SK-N-SH (cell line): ENCODE results near the gene PRCC. TPM values are rescaled to one million over a fixed set of nuclear protein-coding genes. Genes with fewer than 3 reads are reported as not detected.

Source experiments
- CTCF ChIA-PET: fragments of 300-600, 350-600 bp; formaldehyde crosslinking; extraction: SDS; loops from one replicate; lab custom pipeline; 2021; lab: Yijun Ruan, JAX
- POLR2A ChIA-PET: fragments of 350-600 bp; sonication (Branson Sonifier 250); formaldehyde crosslinking; extraction: SDS; loops from one replicate; lab custom pipeline; 2020; ENCODE audit warnings: antibody characterized with exemption, inconsistent platforms; lab: Yijun Ruan, JAX
- DNase-seq: peaks from one replicate; pipeline ENCODE4 v3.0.0; 2012
- H2AFZ ChIP-seq: fragments of 200-600 bp; sonication (generic); 2 replicates; pipeline ENCODE4 v1.8.1; 2016; ENCODE audit warnings: antibody characterized with exemption, mild to moderate bottlenecking, low read depth
- H3F3A ChIP-seq: fragments of 200-600 bp; sonication (generic); replicated peaks from 2 replicates; pipeline ENCODE3; 2016; ENCODE audit warnings: antibody characterized with exemption, mild to moderate bottlenecking; ENCODE audit not compliant: insufficient read depth
- H3K27ac ChIP-seq, 2 experiments: fragments of 200-500 bp in 1 of 2; fragments of 200-600 bp in 1 of 2; sonication (Bioruptor generic) in 1 of 2; sonication (generic), shearing (Covaris generic) in 1 of 2; 2 replicates each; pipeline versions ENCODE4 v1.5.1 to v1.6.1; 2014 to 2016; ENCODE audit warnings: low read depth in 2 of 2, inconsistent platforms in 1 of 2, low read length in 1 of 2, mild to moderate bottlenecking in 1 of 2, mixed read lengths in 1 of 2
- H3K27me3 ChIP-seq: fragments of 200-600 bp; sonication (generic), shearing (Covaris generic); 2 replicates; pipeline ENCODE4 v1.6.1; 2016; ENCODE audit warnings: mixed run types; ENCODE audit not compliant: insufficient read depth
- H3K36me3 ChIP-seq, 2 experiments: fragments of 200-500 bp in 1 of 2; fragments of 200-600 bp in 1 of 2; sonication (Bioruptor generic) in 1 of 2; sonication (generic) in 1 of 2; replicated peaks in 1 of 2; 2 replicates each; pipeline versions ENCODE3 to v1.5.1; 2014 to 2016; ENCODE audit warnings: low read length in 1 of 2, mild to moderate bottlenecking in 1 of 2; ENCODE audit not compliant: insufficient read depth in 2 of 2, control insufficient read depth in 1 of 2
- H3K4me1 ChIP-seq, 2 experiments: fragments of 200-500 bp in 1 of 2; fragments of 200-600 bp in 1 of 2; sonication (Bioruptor generic) in 1 of 2; sonication (generic), shearing (Covaris generic) in 1 of 2; 2 replicates each; pipeline versions ENCODE4 v1.5.1 to v1.6.1; 2014 to 2016; ENCODE audit warnings: low read depth in 1 of 2, low read length in 1 of 2, mixed run types in 1 of 2; ENCODE audit not compliant: insufficient read depth in 2 of 2, control insufficient read depth in 1 of 2
- H3K4me2 ChIP-seq: fragments of 200-600 bp; sonication (generic), shearing (Covaris generic); 2 replicates; pipeline ENCODE4 v1.6.1; 2017; ENCODE audit warnings: mixed run types
- H3K4me3 ChIP-seq, 2 experiments: fragments of 200-500 bp in 1 of 2; fragments of 200-600 bp in 1 of 2; sonication (Bioruptor generic) in 1 of 2; sonication (generic), shearing (Covaris generic) in 1 of 2; 2 replicates each; pipeline versions ENCODE4 v1.5.1 to v1.8.1; 2014 to 2016; ENCODE audit warnings: low read depth in 2 of 2, inconsistent platforms in 1 of 2, low read length in 1 of 2, mild to moderate bottlenecking in 1 of 2, mixed read lengths in 1 of 2, moderate library complexity in 1 of 2
- H3K79me2 ChIP-seq: fragments of 200-600 bp; sonication (generic); 2 replicates; pipeline ENCODE4 v1.8.1; 2017; ENCODE audit warnings: mild to moderate bottlenecking; ENCODE audit not compliant: insufficient read depth
- H3K9ac ChIP-seq: fragments of 200-600 bp; sonication (generic); 2 replicates; pipeline ENCODE4 v1.6.1; 2017; ENCODE audit warnings: mixed run types
- H3K9me2 ChIP-seq: fragments of 200-600 bp; sonication (generic); 2 replicates; pipeline ENCODE4 v1.6.1; 2017; ENCODE audit warnings: mixed run types
- H3K9me3 ChIP-seq: fragments of 200-600 bp; sonication (generic); 2 replicates; pipeline ENCODE4 v1.6.1; 2017; ENCODE audit warnings: mixed run types, mild to moderate bottlenecking, moderate library complexity
- H4K20me1 ChIP-seq: fragments of 200-600 bp; sonication (generic); 2 replicates; pipeline ENCODE4 v1.6.1; 2017; ENCODE audit warnings: mild to moderate bottlenecking, mixed run types; ENCODE audit not compliant: insufficient read depth
- CHD2 ChIP-seq: fragments of 150-350 bp; IDR thresholded peaks from 2 replicates; pipeline ENCODE4 v1.6.1; 2018; ENCODE audit warnings: low read length; ENCODE audit not compliant: partially characterized antibody
- CTCF ChIP-seq: fragments of 200-600 bp; sonication (generic); IDR thresholded peaks from 2 replicates; pipeline ENCODE4 v1.6.1; 2017; ENCODE audit warnings: antibody characterized with exemption, mild to moderate bottlenecking, moderate library complexity
- ELF1 ChIP-seq: IDR thresholded peaks from 2 replicates; pipeline ENCODE4 v1.4.0; 2012
- FOSL2 ChIP-seq: IDR thresholded peaks from 2 replicates; pipeline ENCODE4 v1.4.0; 2012; ENCODE audit warnings: low read depth, mild to moderate bottlenecking, moderate library complexity, borderline replicate concordance
- FOXJ3 ChIP-seq: sonication (generic); formaldehyde crosslinking; IDR thresholded peaks from 2 replicates; pipeline ENCODE4 v1.5.1; 2020; ENCODE audit warnings: mild to moderate bottlenecking, missing genetic modification reagents
- FOXM1 ChIP-seq: IDR thresholded peaks from 2 replicates; pipeline ENCODE4 v1.4.0; 2012; ENCODE audit warnings: low read depth, mild to moderate bottlenecking
- GATA2 ChIP-seq: sonication (generic); formaldehyde crosslinking; IDR thresholded peaks from 2 replicates; pipeline ENCODE4 v1.5.0; 2020; ENCODE audit warnings: mild to moderate bottlenecking, missing genetic modification reagents
- IRF3 ChIP-seq: fragments of 150-350 bp; IDR thresholded peaks from 2 replicates; pipeline ENCODE4 v1.6.1; 2016; ENCODE audit warnings: mild to moderate bottlenecking, low read depth, low read length
- JUND ChIP-seq: IDR thresholded peaks from 2 replicates; pipeline ENCODE4 v1.4.0; 2012
- MEF2A ChIP-seq: IDR thresholded peaks from 2 replicates; pipeline ENCODE4 v1.4.0; 2012; ENCODE audit warnings: low read depth, borderline replicate concordance
- MXI1 ChIP-seq: IDR thresholded peaks from 2 replicates; pipeline ENCODE4 v1.6.1; 2012; ENCODE audit warnings: mild to moderate bottlenecking, low read depth, low read length, improper control_type of control experiment
- RAD21 ChIP-seq: IDR thresholded peaks from 2 replicates; pipeline ENCODE4 v1.6.1; 2012; ENCODE audit warnings: mild to moderate bottlenecking, low read length
- RCOR1 ChIP-seq: fragments of 150-350 bp; IDR thresholded peaks from 2 replicates; pipeline ENCODE4 v1.6.1; 2017; ENCODE audit warnings: antibody characterized with exemption, low read length
- REST ChIP-seq: IDR thresholded peaks from 2 replicates; pipeline ENCODE4 v1.6.1; 2012; ENCODE audit warnings: mild to moderate bottlenecking, low read depth, low read length, moderate library complexity
- RFX5 ChIP-seq: IDR thresholded peaks from 2 replicates; pipeline ENCODE4 v1.6.1; 2012; ENCODE audit warnings: mild to moderate bottlenecking, improper control_type of control experiment, low read length
- SIN3A ChIP-seq: IDR thresholded peaks from 2 replicates; pipeline ENCODE4 v1.6.1; 2012; ENCODE audit warnings: low read depth, mild to moderate bottlenecking, low read length, moderate library complexity, borderline replicate concordance
- TAF1 ChIP-seq: IDR thresholded peaks from 2 replicates; pipeline ENCODE4 v1.6.1; 2012; ENCODE audit warnings: low read depth, mild to moderate bottlenecking, low read length, moderate library complexity, borderline replicate concordance
- TEAD4 ChIP-seq: IDR thresholded peaks from 2 replicates; pipeline ENCODE4 v1.4.0; 2012; ENCODE audit warnings: mild to moderate bottlenecking, borderline replicate concordance; ENCODE audit not compliant: insufficient read depth
- USF2 ChIP-seq: fragments of 150-350 bp; IDR thresholded peaks from 2 replicates; pipeline ENCODE4 v1.6.1; 2017; ENCODE audit warnings: antibody characterized with exemption, low read length, low read depth, borderline replicate concordance
- ZBTB33 ChIP-seq: IDR thresholded peaks from 2 replicates; pipeline ENCODE4 v1.4.0; 2012; ENCODE audit warnings: low read depth, borderline replicate concordance
- WGBS: methylation state at CpG from one replicate; pipeline ENCODE4 v1.1.6; 2017; ENCODE audit warnings: low lambda C conversion rate; 5-methylcytosine and 5-hydroxymethylcytosine counted together
- polyA plus RNA-seq, 3 experiments: library from polyadenylated mRNA; depleted of rRNA; stranded (reverse); fragments of >200 nt; gene quantifications; 2 replicates each; pipeline ENCODE4 v1.2.3, GENCODE V29; 2012

PRCC gene
- polyA plus RNA-seq, 1 of the 3 experiments (the other 2 are of a cell fraction): 39.2 TPM

- H3K36me3 ChIP-seq: peaks cover 0 to 5% of the 10 kb centered on the region in 2 experiments
- H3K79me2 ChIP-seq: no peaks in the 10 kb centered on the region
- H3F3A ChIP-seq: peaks cover 5% of the 10 kb centered on the region
- ChIA-PET CTCF (interaction anchor here (0.6 to 16.9 kb wide), 11 partner anchors 10 to 121 kb away, joined by 3 to 566 read pairs (median 6); partner anchors contain the start of genes INSRR and NTRK1), POLR2A (interaction anchor here (2.0 kb wide), 1 partner anchor 55 kb away, joined by 5 read pairs; no protein-coding TSS in a partner anchor)
- no peak overlapping the region for H3K9ac ChIP-seq
- no peak overlapping the region for H3K4me3 ChIP-seq
- H4K20me1 ChIP-seq: peaks cover 9% of the 10 kb centered on the region
- peak overlapping the region in 1 of 2 experiments; percentile 89; a peak in 2 of 4 replicates for H3K27ac ChIP-seq
- WGBS: 90% methylated on average over 7 of the region's 7 CpGs
- no peak overlapping the region for H2AFZ ChIP-seq
- H3K4me1 ChIP-seq: peaks cover 9 to 56% of the 10 kb centered on the region in 2 experiments
- no peak overlapping the region for H3K4me2 ChIP-seq
- H3K27me3 ChIP-seq: no peaks in the 10 kb centered on the region
- no peaks in the 10 kb centered on the region for H3K9me2 ChIP-seq
- no peaks in the 10 kb centered on the region for H3K9me3 ChIP-seq
- peak; percentile 21 for DNase-seq
- TF ChIP-seq RCOR1 (no peak), CHD2 (no peak), FOSL2 (no peak), FOXM1 (no peak), MEF2A (no peak), RAD21 (no peak), TEAD4 (no peak), GATA2 (CRISPR knock-in tag) (no peak), USF2 (no peak), FOXJ3 (CRISPR knock-in tag) (no peak), RFX5 (no peak), SIN3A (no peak), REST (no peak), IRF3 (no peak), JUND (no peak), MXI1 (no peak), ELF1 (no peak), TAF1 (no peak), CTCF (no peak), ZBTB33 (no peak)
These were observed 39.4 kb downstream of the PRCC start for GRCh38 chr1:156806512-156807440.
